ENCODE measurements around the gene INPP5J.

GRCh38 chr22:31092161-31092560 lies 30.6 kb upstream of the INPP5J start:
- no peak for TF ChIP-seq CTCF (IDR thresholded peaks at IDR 0.05; ENCODE audit: low read depth, low read length, poor library complexity, severe bottlenecking)
- TF ChIP-seq EZH2phosphoT487 (IDR thresholded peaks at IDR 0.05; ENCODE audit: borderline replicate concordance, low read length) = no peak
